GM23338 (cell line): ENCODE results near the gene CHAT.

Experiments used
- CREB1 ChIP-seq: fragments of 250-450 bp; sonication (Bioruptor Pico); IDR thresholded peaks from 2 replicates; pipeline ENCODE4 v1.5.0; 2020; ENCODE audit warnings: low read depth, mild to moderate bottlenecking, moderate library complexity
- EZH2 ChIP-seq: fragments of 200-600 bp; sonication (generic); IDR thresholded peaks from one replicate; pipeline ENCODE4 v1.8.0; 2017; ENCODE audit warnings: antibody characterized with exemption, mild to moderate bottlenecking, low read depth; ENCODE audit not compliant: unreplicated experiment
- EZH2phosphoT487 ChIP-seq: fragments of 200-600 bp; sonication (generic); IDR thresholded peaks from one replicate; pipeline ENCODE4 v1.8.1; 2018; ENCODE audit warnings: antibody characterized with exemption; ENCODE audit not compliant: unreplicated experiment
- JUNB ChIP-seq: IDR thresholded peaks from one replicate; pipeline ENCODE4 v1.6.1; 2016; ENCODE audit warnings: antibody characterized with exemption; ENCODE audit not compliant: unreplicated experiment
- NANOG ChIP-seq: IDR thresholded peaks from 2 replicates; pipeline ENCODE4 v1.6.1; 2016; ENCODE audit warnings: antibody characterized with exemption, borderline replicate concordance
- POLR2AphosphoS5 ChIP-seq: IDR thresholded peaks from 2 replicates; pipeline ENCODE4 v1.6.1; 2016; ENCODE audit warnings: antibody characterized with exemption, low read depth
- STAT1 ChIP-seq: IDR thresholded peaks from one replicate; pipeline ENCODE4 v1.6.1; 2016; ENCODE audit warnings: antibody characterized with exemption; ENCODE audit not compliant: unreplicated experiment
- ZNF114 ChIP-seq: fragments of 250-450 bp; sonication (Bioruptor Pico); IDR thresholded peaks from 2 replicates; pipeline ENCODE4 v1.5.0; 2020; ENCODE audit warnings: mild to moderate bottlenecking, moderate library complexity
- ZNF331 ChIP-seq: fragments of 250-450 bp; sonication (Bioruptor Pico); IDR thresholded peaks from 2 replicates; pipeline ENCODE4 v1.5.0; 2020; ENCODE audit warnings: low read depth, mild to moderate bottlenecking, moderate library complexity
- TF ChIP-seq, protein P1 (sequence below), 2 experiments: fragments of 200-600 bp in 1 of 2; sonication (generic) in 1 of 2; conservative IDR thresholded peaks; 2 replicates each; pipeline versions ENCODE4 v1.5.1 to v1.6.1; 2016 to 2017; ENCODE audit warnings: antibody characterized with exemption in 2 of 2, low read depth in 2 of 2, mild to moderate bottlenecking in 2 of 2, moderate library complexity in 1 of 2
- TF ChIP-seq, protein P2 (sequence below): IDR thresholded peaks from one replicate; pipeline ENCODE4 v1.6.1; 2018; ENCODE audit warnings: antibody characterized with exemption; ENCODE audit not compliant: unreplicated experiment
- TF ChIP-seq, protein P3 (sequence below): IDR thresholded peaks from 2 replicates; pipeline ENCODE4 v1.6.1; 2016; ENCODE audit warnings: antibody characterized with exemption

DNA sequence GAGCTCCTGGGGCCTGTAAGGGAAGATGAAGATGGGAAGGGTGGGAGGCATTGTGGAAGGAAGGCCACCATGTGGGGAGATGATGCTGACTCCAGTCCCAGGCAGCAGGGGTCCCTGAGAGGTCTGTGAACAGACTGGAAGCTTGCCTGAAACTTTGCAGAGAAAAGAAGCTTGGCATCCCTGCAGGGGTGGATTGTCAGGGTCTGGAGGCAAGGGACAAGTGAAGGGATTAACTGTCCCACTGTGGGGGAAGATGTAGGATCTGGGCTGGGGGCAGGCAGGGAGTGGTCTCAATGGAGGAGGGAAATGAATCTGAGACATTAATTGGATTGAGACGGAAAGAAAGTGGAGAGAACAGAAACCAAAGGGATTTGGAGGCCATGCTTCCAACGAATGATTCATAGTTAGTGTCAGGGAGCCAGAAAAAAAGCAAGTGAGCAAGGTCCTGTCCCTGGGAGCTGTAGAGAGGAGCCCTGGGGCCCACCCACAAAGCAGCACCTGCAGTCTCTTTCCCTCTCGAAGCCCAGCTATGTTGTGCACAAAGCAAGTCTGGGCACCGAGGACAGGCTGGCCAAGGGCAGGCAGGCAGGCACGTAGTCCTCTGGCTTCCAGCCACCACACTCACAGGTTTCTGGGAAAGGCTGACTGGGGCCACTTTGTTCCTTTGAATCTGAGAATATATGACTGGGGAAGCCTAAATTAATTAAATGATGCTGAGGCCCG is 8.5 kb upstream of the CHAT start:
- TF ChIP-seq, protein P1, sequence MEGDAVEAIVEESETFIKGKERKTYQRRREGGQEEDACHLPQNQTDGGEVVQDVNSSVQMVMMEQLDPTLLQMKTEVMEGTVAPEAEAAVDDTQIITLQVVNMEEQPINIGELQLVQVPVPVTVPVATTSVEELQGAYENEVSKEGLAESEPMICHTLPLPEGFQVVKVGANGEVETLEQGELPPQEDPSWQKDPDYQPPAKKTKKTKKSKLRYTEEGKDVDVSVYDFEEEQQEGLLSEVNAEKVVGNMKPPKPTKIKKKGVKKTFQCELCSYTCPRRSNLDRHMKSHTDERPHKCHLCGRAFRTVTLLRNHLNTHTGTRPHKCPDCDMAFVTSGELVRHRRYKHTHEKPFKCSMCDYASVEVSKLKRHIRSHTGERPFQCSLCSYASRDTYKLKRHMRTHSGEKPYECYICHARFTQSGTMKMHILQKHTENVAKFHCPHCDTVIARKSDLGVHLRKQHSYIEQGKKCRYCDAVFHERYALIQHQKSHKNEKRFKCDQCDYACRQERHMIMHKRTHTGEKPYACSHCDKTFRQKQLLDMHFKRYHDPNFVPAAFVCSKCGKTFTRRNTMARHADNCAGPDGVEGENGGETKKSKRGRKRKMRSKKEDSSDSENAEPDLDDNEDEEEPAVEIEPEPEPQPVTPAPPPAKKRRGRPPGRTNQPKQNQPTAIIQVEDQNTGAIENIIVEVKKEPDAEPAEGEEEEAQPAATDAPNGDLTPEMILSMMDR (conservative IDR thresholded peaks at IDR 0.05; ENCODE audit: low read depth in 2 of 2) = no peak
- TF ChIP-seq EZH2 (no peak), POLR2AphosphoS5 (no peak), EZH2phosphoT487 (no peak), CREB1 (CRISPR knock-in tag) (no peak), ZNF331 (CRISPR knock-in tag) (no peak), JUNB (no peak), STAT1 (no peak), ZNF114 (no peak), NANOG (no peak)
- TF ChIP-seq, protein P2, sequence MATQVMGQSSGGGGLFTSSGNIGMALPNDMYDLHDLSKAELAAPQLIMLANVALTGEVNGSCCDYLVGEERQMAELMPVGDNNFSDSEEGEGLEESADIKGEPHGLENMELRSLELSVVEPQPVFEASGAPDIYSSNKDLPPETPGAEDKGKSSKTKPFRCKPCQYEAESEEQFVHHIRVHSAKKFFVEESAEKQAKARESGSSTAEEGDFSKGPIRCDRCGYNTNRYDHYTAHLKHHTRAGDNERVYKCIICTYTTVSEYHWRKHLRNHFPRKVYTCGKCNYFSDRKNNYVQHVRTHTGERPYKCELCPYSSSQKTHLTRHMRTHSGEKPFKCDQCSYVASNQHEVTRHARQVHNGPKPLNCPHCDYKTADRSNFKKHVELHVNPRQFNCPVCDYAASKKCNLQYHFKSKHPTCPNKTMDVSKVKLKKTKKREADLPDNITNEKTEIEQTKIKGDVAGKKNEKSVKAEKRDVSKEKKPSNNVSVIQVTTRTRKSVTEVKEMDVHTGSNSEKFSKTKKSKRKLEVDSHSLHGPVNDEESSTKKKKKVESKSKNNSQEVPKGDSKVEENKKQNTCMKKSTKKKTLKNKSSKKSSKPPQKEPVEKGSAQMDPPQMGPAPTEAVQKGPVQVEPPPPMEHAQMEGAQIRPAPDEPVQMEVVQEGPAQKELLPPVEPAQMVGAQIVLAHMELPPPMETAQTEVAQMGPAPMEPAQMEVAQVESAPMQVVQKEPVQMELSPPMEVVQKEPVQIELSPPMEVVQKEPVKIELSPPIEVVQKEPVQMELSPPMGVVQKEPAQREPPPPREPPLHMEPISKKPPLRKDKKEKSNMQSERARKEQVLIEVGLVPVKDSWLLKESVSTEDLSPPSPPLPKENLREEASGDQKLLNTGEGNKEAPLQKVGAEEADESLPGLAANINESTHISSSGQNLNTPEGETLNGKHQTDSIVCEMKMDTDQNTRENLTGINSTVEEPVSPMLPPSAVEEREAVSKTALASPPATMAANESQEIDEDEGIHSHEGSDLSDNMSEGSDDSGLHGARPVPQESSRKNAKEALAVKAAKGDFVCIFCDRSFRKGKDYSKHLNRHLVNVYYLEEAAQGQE = no peak
- TF ChIP-seq, protein P3, sequence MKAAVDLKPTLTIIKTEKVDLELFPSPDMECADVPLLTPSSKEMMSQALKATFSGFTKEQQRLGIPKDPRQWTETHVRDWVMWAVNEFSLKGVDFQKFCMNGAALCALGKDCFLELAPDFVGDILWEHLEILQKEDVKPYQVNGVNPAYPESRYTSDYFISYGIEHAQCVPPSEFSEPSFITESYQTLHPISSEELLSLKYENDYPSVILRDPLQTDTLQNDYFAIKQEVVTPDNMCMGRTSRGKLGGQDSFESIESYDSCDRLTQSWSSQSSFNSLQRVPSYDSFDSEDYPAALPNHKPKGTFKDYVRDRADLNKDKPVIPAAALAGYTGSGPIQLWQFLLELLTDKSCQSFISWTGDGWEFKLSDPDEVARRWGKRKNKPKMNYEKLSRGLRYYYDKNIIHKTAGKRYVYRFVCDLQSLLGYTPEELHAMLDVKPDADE = no peak
